ENCODE measurements around the gene DES. TPM values are rescaled to one million over a fixed set of nuclear protein-coding genes. Genes with fewer than 3 reads are reported as not detected.

The DES gene
- total RNA-seq, 1 donor from 2014 or later, result 9.3 TPM

DNA sequence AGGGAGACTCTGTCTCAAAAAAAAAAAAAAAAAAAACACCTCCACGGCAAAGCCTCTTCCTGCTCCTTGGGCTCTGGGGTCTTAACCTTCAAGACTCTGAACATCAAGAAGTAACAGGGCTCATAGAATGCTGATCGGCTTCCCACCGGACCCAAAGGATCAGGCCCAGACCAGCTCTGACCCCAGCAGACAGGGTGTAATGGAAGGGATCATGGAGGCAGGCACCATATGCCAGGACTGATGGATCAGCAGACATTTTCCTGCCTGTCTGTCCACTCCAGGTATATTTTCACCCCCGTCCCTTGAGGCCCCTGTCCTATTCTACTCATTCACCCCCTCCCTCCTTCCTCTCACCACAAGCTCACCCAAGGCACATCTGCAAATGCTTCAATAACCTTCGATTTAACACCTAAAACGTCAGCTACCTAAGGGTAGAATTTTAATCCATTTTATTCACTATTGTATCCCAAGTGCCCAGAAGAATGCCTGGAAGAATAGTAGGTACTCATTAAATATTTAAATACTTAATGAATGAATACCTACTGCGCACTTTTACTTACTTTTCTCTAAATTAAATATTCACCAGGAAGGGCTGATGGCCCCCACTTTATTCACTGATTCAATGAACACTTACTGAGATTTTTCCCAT lies 11.9 kb downstream of the DES start:
- TF ChIP-seq, protein P1, sequence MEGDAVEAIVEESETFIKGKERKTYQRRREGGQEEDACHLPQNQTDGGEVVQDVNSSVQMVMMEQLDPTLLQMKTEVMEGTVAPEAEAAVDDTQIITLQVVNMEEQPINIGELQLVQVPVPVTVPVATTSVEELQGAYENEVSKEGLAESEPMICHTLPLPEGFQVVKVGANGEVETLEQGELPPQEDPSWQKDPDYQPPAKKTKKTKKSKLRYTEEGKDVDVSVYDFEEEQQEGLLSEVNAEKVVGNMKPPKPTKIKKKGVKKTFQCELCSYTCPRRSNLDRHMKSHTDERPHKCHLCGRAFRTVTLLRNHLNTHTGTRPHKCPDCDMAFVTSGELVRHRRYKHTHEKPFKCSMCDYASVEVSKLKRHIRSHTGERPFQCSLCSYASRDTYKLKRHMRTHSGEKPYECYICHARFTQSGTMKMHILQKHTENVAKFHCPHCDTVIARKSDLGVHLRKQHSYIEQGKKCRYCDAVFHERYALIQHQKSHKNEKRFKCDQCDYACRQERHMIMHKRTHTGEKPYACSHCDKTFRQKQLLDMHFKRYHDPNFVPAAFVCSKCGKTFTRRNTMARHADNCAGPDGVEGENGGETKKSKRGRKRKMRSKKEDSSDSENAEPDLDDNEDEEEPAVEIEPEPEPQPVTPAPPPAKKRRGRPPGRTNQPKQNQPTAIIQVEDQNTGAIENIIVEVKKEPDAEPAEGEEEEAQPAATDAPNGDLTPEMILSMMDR (conservative IDR thresholded peaks at IDR 0.05), result no peak
- H3K9me3 Mint-ChIP-seq, result no peaks in the 10 kb centered on the region
- H3K27me3 Mint-ChIP-seq, result peaks cover 20% of the 10 kb centered on the region
- H3K27ac Mint-ChIP-seq, result no peak overlapping the region
- no peaks in the 10 kb centered on the region for H3K36me3 Mint-ChIP-seq
- no peak overlapping the region for H3K4me3 Mint-ChIP-seq
- no peak for DNase-seq (ENCODE audit: extremely low spot score, unreplicated experiment)
- H3K4me1 Mint-ChIP-seq (ENCODE audit: unreplicated experiment), result peaks cover 14% of the 10 kb centered on the region

DNA sequence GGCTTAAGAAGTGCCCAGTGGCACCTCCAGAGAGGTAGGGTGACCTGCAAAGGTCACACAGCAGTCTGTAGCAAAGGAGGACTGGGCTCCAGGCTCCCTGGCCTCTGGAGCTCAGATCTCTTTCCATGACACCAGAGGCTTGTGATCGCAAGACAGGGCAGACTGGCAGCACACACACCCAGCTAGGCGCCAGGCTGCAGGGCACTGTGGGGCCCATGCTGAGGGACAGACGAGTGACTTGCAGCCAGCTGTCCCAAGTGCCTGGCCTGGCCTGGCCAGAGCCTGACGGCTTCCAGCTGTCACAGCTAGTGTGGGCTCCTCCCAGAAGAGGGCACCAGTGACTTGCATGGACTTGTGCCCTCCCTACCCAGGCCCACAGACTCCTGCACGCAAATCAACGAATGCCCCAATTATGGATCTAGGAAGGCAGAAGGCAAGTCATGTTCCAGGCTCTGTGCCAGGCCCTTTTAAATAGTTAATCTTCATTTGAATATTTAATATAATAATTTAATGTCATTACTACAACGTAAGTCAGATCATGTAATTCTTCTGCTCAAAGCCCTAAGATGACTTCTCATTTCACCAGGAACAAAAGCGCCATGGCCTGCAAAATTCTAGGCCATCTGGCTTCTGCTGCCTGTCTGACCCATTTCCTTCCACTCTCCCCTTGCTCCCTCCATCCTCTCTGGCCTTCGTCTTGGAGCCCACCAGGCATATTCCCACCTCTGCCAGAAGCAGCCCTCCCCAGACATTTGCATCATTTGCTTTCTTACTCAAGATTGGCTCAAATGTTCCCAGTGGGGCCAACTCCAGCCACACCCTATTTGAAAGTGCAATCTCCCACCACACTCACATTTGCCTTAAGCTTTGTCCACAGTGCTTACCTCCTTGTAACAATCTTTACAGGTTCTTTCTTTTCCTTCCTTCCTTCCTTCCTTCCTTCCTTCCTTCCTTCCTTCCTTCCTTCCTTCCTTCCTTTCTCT lies 12.7 kb downstream of the DES start:
- TF ChIP-seq, protein P1 (conservative IDR thresholded peaks at IDR 0.05), result peak; percentile 13
- Mint-ChIP-seq H3K4me1 (ENCODE audit: unreplicated experiment) (peaks cover 14% of the 10 kb centered on the region), H3K4me3 (no peak overlapping the region), H3K36me3 (no peaks in the 10 kb centered on the region), H3K27me3 (peaks cover 28% of the 10 kb centered on the region), H3K9me3 (no peaks in the 10 kb centered on the region), H3K27ac (no peak overlapping the region)
- DNase-seq (ENCODE audit: extremely low spot score, unreplicated experiment), result no peak

DNA sequence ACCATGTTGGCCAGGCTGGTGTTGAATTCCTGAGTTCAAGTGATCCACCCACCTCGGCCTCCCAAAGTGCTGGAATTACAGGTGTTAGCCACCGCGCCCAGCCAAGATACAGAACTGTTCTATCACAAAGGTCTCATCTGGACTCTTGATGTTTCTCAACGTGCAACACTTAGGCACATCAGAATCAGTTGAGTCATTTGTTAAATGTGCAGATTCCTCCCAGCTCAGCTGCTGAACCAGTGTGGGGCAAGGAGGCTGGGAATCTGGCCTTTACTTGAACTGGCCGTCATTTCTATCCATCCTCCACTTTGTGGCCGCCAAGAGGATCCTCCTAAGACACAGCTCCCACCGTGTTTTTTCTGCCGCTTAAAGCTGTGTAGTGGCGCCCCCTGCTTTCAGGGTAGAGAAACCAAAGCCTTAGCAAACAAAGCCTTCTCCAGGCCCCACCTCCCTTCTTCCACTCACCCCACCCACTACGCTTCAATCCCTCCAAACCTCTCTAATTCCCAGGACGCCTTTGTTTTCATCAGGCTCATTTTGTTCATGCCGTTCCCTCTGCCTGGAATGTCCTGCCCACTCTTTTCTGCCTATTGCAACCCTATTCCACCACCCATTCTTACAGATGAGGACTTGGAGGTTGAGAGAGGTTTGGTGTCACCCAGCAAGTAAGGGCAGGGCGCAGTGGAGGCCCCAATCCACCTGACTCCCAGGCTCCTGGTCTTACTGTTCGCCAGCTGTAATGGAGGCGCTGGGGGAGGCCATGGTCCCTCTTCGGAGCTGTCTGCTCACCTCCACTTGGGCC lies 15.7 kb downstream of the DES start:
- Mint-ChIP-seq H3K4me1 (ENCODE audit: unreplicated experiment) (peaks cover 13% of the 10 kb centered on the region), H3K27me3 (peaks cover 32% of the 10 kb centered on the region), H3K4me3 (peak overlapping the region; percentile 54), H3K9me3 (no peaks in the 10 kb centered on the region), H3K36me3 (no peaks in the 10 kb centered on the region), H3K27ac (no peak overlapping the region)
- TF ChIP-seq, protein P1 (conservative IDR thresholded peaks at IDR 0.05), result peak; percentile 55
- DNase-seq (ENCODE audit: extremely low spot score, unreplicated experiment), result no peak

DNA sequence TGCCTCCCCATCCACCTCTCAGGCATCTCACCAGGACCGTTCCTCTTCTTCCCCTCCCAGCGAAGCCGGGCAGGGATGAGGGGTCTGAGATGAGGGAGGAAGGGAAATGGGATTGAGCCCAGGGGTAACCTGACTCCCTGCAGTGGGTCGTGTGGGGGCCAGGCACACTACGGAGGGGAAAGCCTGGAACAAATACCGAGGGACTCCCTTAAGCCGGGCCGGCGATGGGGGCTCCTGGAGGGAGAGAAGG lies 16.2 kb downstream of the DES start:
- H3K9me3 Mint-ChIP-seq, result no peaks in the 10 kb centered on the region
- TF ChIP-seq, protein P1 (conservative IDR thresholded peaks at IDR 0.05), result no peak
- peaks cover 29% of the 10 kb centered on the region for H3K27me3 Mint-ChIP-seq
- no peaks in the 10 kb centered on the region for H3K36me3 Mint-ChIP-seq
- peak overlapping the region; percentile 54 for H3K4me3 Mint-ChIP-seq
- no peak overlapping the region for H3K27ac Mint-ChIP-seq
- DNase-seq (ENCODE audit: extremely low spot score, unreplicated experiment), result no peak
- peaks cover 8% of the 10 kb centered on the region for H3K4me1 Mint-ChIP-seq (ENCODE audit: unreplicated experiment)

DNA sequence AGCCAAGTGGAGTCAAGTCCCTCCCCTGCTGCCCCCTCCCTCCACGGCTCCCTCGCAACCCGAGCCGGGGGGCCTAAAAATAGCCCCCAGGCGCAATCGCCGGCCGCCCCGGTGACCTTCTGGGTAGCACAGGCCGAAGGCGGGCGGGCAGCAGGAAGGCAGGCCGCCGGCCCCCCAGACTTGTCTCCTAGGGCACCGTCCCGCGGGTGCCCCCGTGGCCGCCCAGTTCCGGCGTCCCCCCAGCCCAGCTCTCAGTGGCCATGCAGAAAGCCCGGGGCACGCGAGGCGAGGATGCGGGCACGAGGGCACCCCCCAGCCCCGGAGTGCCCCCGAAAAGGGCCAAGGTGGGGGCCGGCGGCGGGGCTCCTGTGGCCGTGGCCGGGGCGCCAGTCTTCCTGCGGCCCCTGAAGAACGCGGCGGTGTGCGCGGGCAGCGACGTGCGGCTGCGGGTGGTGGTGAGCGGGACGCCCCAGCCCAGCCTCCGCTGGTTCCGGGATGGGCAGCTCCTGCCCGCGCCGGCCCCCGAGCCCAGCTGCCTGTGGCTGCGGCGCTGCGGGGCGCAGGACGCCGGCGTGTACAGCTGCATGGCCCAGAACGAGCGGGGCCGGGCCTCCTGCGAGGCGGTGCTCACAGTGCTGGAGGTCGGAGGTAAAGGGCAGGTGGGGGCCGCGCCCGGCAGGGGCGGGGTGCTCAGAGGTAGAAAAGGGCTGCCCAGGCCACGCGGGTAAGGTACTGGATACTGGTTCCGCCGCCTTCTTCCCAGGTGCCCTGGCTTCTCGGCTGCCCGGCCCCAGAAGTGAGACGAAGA lies 16.7 kb downstream of the DES start, which contains the start of gene SPEG:
SPEG (plus strand) TSS at position 126 of the 808 bp plus-strand sequence; CDS start at position 261, 135 bp downstream.
- peak; percentile 70 for DNase-seq (ENCODE audit: extremely low spot score, unreplicated experiment)
- Mint-ChIP-seq H3K9me3 (no peaks in the 10 kb centered on the region), H3K27ac (no peak within 1 kb of the TSS), H3K4me1 (ENCODE audit: unreplicated experiment) (peaks cover 8% of the 10 kb centered on the region), H3K4me3 (peak within 1 kb of the TSS; percentile 54), H3K27me3 (peaks cover 32% of the 10 kb centered on the region), H3K36me3 (no peaks in the 10 kb centered on the region)
- TF ChIP-seq, protein P1 (conservative IDR thresholded peaks at IDR 0.05), result no peak
